ENCODE data around the gene NDRG4.

GRCh38 chr16:58487566-58488351 is 12.2 kb upstream of the NDRG4 start:
- TF ChIP-seq CTCF (conservative IDR thresholded peaks at IDR 0.05 in 1 of 2, IDR thresholded peaks at IDR 0.05 in 1 of 2; ENCODE audit: low read depth in 1 of 2, low read length in 2 of 2): peak; percentile 66 to 74
- no peak for TF ChIP-seq EZH2 (IDR thresholded peaks at IDR 0.05; ENCODE audit: low read length, missing control alignments)
